Uterus (tissue), 2 donors: Measurements from ENCODE around the gene SKA2.

ENCODE experiments used
- POLR2A ChIP-seq, 2 donors: fragments of 450-650 bp; IDR thresholded peaks; one replicate each; pipeline ENCODE4 v1.6.1; 2016; ENCODE audit warnings: antibody characterized with exemption in 2 of 2, mild to moderate bottlenecking in 1 of 2, moderate library complexity in 1 of 2
- TF ChIP-seq, protein P1 (sequence below), 4 experiments: fragments of 200-600 bp in 2 of 4; fragments of 450-650 bp in 2 of 4; sonication (generic) in 2 of 4; IDR thresholded peaks; one replicate each; pipeline ENCODE4 v1.5.1; 2016 to 2019; ENCODE audit warnings: antibody characterized with exemption in 4 of 4, mild to moderate bottlenecking in 2 of 4, moderate library complexity in 1 of 4

DNA sequence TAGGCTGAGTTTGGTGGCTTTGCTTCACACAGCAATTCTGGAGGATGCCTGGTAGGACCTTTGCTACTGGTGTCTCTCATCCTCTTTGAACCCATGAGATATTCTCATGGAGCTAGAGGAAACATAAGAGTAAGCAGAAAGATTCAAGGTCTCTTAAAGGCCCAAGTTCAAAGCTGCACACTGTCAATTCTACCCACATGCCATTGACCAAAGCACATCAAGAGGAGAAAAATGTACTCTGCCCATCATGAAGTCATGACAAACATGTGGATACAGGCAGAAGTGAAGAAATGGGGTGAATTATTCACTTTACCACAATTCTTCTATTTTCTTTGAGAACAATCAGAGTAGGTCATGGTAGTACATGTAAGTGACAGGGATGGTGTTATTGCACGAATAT is 13.1 kb downstream of the SKA2 start:
- TF ChIP-seq, protein P1, sequence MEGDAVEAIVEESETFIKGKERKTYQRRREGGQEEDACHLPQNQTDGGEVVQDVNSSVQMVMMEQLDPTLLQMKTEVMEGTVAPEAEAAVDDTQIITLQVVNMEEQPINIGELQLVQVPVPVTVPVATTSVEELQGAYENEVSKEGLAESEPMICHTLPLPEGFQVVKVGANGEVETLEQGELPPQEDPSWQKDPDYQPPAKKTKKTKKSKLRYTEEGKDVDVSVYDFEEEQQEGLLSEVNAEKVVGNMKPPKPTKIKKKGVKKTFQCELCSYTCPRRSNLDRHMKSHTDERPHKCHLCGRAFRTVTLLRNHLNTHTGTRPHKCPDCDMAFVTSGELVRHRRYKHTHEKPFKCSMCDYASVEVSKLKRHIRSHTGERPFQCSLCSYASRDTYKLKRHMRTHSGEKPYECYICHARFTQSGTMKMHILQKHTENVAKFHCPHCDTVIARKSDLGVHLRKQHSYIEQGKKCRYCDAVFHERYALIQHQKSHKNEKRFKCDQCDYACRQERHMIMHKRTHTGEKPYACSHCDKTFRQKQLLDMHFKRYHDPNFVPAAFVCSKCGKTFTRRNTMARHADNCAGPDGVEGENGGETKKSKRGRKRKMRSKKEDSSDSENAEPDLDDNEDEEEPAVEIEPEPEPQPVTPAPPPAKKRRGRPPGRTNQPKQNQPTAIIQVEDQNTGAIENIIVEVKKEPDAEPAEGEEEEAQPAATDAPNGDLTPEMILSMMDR (IDR thresholded peaks at IDR 0.05), result no peak
- no peak for TF ChIP-seq POLR2A (IDR thresholded peaks at IDR 0.05)
